ENCODE measurements around the gene PLEKHN1.
"Not testable (repeated sequence)": the region's sequence is repeated elsewhere in the genome, so short reads cannot be mapped to it uniquely, and the experiment has no call there.

PLEKHN1 gene

DNA sequence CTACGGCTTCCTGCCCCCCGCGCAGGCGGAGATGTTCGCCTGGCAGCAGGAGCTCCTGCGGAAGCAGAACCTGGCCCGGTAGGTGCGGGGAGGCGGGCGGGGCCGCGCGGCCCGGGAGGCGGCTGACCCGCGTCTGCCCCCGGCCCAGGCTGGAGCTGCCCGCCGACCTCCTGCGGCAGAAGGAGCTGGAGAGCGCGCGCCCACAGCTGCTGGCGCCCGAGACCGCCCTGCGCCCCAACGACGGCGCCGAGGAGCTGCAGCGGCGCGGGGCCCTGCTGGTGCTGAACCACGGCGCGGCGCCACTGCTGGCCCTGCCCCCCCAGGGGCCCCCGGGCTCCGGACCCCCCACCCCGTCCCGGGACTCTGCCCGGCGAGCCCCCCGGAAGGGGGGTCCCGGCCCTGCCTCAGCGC lies 23.9 kb upstream of the PLEKHN1 start:
- no peak for DNase-seq (ENCODE audit: low spot score)

- no peak for DNase-seq (ENCODE audit: low spot score)
These were observed 23.3 kb upstream of the PLEKHN1 start for GRCh38 chr1:942864-943533.

- DNase-seq (ENCODE audit: low spot score): no peak
These were observed 22.5 kb upstream of the PLEKHN1 start for GRCh38 chr1:943545-944340.

DNA sequence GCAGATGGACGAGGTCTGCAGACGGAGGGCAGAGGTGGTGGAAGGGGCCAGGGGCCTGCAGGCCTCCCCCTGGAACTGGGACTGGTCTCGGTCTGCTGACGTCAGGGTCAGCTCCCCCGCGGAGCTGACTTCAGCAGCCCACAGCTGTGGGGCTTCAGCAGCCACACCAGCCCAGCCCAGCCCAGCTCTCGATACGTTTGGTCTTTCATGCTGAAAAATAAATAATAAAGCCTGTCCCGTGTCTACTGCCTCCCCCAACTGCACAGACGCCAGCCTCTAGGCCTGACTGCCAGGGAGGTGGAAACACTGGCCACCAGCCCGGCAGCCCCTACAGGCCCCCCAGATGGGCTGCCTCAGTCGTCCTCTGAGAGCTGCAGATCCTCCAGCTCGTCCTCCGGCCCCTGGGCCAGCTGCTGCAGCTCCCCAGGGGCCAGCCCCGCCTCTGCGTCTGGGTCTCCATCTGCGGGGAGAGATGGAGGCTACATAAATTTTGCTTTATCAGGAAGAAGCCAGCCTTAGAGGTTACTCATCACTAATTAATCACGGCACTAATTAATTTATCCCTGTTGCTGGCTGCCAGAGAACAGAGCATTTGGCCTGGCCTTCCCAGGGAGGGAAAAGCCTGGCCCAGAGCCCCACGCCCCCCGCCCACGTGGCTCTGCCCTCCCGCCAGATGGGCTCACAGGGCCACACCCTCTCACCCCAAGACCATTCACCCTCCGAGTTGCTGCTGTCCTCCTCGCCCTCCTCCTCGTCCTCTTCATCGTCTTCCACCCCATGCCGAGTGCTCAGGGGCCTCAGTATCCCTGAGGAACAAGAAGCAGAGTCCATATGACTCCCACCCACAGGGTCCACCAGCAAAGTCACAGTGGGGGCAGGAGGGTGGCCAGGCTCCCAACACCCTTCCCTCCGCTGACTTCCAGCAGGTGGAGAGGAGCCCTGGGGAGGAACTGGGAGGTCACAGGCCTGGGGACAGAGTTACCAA lies 21.6 kb upstream of the PLEKHN1 start:
- no peak for DNase-seq (ENCODE audit: low spot score)

- DNase-seq (ENCODE audit: low spot score): no peak
These were observed 20.4 kb upstream of the PLEKHN1 start for GRCh38 chr1:945688-946556.

GRCh38 chr1:946811-947210 lies 19.5 kb upstream of the PLEKHN1 start:
- not testable (repeated sequence) for DNase-seq (ENCODE audit: low spot score)

DNA sequence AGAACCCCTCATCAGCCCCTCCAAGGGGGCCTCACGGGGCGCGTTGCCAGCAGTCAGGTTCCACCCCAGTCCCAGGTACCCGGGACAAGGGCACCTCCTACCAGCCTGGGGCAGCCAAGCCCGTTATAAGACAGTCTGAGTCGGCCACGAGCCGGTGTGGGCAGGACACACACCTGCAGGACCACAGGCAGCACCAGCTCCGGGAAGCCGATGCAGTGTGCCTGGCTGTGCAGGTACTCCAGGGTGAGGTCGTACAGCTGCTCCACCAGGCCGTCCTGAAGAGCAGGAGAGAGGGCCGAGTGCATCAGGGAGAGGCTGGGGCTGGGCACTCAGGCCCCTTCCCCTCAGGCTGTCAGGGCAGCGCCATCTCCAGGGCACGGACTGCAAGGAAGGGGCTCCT lies 18.3 kb upstream of the PLEKHN1 start:
- no peak for DNase-seq (ENCODE audit: low spot score)

GRCh38 chr1:950268-950667 lies 16.0 kb upstream of the PLEKHN1 start:
- no peak for DNase-seq (ENCODE audit: low spot score)

DNA sequence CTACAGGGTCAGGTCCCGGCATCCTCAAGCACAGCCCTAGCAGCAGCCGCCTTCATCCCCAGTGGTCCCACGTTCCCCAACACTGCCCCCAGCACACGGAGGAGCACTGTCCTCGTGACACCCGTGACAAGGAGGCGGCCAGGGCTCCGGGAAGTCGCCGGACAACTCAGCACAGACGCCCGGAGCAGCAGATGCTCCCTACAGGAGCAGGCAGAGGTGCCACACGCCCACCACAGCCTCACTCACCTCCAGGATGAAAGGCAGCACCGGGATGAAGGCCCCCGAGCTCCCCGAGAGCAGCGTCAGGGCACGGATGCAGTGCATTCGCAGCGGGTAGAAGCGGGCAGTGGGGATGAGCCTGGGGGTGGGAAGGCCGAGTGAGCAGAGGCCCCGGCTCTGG lies 15.4 kb upstream of the PLEKHN1 start:
- DNase-seq (ENCODE audit: low spot score): no peak

GRCh38 chr1:951364-951763 lies 14.9 kb upstream of the PLEKHN1 start:
- no peak for DNase-seq (ENCODE audit: low spot score)

- no peak for DNase-seq (ENCODE audit: low spot score)
These were observed 14.1 kb upstream of the PLEKHN1 start for GRCh38 chr1:952201-952600.

DNA sequence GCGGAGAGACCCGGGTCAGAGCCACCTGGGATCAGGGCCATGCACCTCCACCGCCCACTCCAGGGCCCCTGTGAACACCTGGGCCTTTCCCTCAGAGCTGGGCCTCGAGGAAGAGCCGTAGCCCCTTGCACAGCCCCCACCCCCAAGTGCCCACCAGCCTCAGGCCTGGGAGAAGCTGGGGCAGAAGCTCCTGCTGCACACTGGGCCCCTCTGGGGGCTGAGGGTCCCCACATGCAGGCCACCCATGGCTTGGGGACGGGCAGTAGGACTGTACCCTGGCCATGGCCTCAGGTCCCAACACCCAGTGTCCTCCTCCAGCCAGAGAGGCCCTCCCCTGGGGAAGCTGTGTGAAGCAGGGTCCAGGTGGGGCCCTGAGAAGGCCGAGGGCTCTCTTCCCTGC lies 13.7 kb upstream of the PLEKHN1 start:
- DNase-seq (ENCODE audit: low spot score): no peak

GRCh38 chr1:953524-954320 lies 12.6 kb upstream of the PLEKHN1 start:
- no peak for DNase-seq (ENCODE audit: low spot score)

GRCh38 chr1:954927-955326 lies 11.4 kb upstream of the PLEKHN1 start:
- no peak for DNase-seq (ENCODE audit: low spot score)

GRCh38 chr1:955474-955873 lies 10.8 kb upstream of the PLEKHN1 start:
- no peak for DNase-seq (ENCODE audit: low spot score)

DNA sequence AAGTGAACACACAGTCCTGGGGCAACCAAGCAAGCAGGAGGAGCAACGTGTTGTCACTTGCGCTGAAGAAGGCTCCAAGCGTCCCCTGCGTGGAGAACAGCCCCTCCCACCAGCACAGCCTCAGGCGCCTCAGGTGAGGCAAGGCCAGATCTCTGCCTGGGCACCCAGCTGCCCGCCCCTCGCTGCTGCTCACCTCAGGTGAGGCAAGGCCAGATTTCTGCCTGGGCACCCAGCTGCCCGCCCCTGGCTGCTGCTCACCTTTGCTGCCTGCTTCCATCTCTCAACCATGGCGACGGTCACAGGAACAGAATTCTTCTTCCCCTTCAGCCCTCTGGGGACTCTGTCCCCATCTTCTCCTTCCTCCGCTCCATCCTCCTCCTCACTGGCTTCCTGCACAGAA lies 9.6 kb upstream of the PLEKHN1 start:
- DNase-seq (ENCODE audit: low spot score): no peak

- peak; percentile 97 for DNase-seq (ENCODE audit: low spot score)
These were observed 7.2 kb upstream of the PLEKHN1 start, which contains the start of gene NOC2L for GRCh38 chr1:958823-959730. Gene NOC2L (minus strand): TSS chr1:959256. CDS start chr1:959240, 16 bp downstream.

DNA sequence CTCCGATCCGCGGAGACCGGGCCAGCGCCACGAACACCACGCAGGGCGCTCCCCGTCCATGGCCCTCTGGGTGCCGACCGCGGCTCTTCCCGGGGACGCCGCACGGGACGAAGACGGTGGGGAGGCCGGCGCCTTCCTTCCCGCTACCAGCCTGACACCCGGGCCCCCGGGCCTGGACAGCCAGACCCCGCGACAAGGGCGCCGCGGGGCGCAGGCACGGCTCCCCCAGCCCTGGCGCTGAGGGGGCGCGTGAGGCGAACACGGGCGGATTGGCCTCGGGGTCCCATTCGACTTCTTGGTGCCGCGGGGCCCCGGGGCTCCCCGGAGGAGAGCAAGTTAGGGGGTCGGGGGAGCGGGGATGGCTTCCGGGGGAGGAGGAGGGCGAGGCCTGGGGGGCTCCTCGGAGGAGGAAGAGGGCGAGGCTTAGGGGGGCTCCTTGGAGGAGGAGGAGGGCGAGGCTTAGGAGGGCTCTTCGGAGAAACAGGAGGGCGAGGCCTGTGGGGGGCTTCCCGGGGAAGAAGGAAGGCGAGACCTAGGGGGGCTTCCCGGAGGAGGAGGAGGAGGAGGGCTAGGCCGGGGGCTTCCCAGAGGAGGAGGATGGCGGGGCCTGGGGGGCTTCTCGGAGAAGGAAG lies 6.4 kb upstream of the PLEKHN1 start:
- DNase-seq (ENCODE audit: low spot score): no peak
